BE2C (cell line): ENCODE measurements around the gene G6PD.

Experiments
- DNase-seq: peaks from one replicate; pipeline ENCODE4 v3.0.0-alpha.2; 2020
- H3K27me3 ChIP-seq: fragments of 250-450 bp; sonication (Bioruptor Pico); 2 replicates; pipeline ENCODE4 v1.5.1; 2020; ENCODE audit warnings: mild to moderate bottlenecking
- H3K36me3 ChIP-seq: fragments of 250-450 bp; sonication (Bioruptor Pico); 2 replicates; pipeline ENCODE4 v1.5.1; 2020; ENCODE audit warnings: mild to moderate bottlenecking
- H3K4me1 ChIP-seq: fragments of 250-450 bp; sonication (Bioruptor Pico); 2 replicates; pipeline ENCODE4 v1.5.1; 2020
- H3K4me3 ChIP-seq: 2 replicates; pipeline ENCODE4 v1.5.1; 2011; ENCODE audit warnings: low read depth, low read length
- H3K9me3 ChIP-seq: fragments of 250-450 bp; sonication (Bioruptor Pico); 2 replicates; pipeline ENCODE4 v1.5.1; 2020
- TF ChIP-seq, protein P1 (sequence below): IDR thresholded peaks from 2 replicates; pipeline ENCODE4 v1.5.1; 2012; ENCODE audit warnings: mild to moderate bottlenecking, low read depth, low read length

Gene G6PD

GRCh38 chrX:154481911-154482601 is 64.6 kb downstream of the G6PD start:
- no peak overlapping the region for H3K4me3 ChIP-seq
- no peaks in the 10 kb centered on the region for H3K27me3 ChIP-seq
- H3K9me3 ChIP-seq, result no peaks in the 10 kb centered on the region
- peaks cover 13% of the 10 kb centered on the region for H3K36me3 ChIP-seq
- no peaks in the 10 kb centered on the region for H3K4me1 ChIP-seq
- no peak for DNase-seq
- TF ChIP-seq, protein P1, sequence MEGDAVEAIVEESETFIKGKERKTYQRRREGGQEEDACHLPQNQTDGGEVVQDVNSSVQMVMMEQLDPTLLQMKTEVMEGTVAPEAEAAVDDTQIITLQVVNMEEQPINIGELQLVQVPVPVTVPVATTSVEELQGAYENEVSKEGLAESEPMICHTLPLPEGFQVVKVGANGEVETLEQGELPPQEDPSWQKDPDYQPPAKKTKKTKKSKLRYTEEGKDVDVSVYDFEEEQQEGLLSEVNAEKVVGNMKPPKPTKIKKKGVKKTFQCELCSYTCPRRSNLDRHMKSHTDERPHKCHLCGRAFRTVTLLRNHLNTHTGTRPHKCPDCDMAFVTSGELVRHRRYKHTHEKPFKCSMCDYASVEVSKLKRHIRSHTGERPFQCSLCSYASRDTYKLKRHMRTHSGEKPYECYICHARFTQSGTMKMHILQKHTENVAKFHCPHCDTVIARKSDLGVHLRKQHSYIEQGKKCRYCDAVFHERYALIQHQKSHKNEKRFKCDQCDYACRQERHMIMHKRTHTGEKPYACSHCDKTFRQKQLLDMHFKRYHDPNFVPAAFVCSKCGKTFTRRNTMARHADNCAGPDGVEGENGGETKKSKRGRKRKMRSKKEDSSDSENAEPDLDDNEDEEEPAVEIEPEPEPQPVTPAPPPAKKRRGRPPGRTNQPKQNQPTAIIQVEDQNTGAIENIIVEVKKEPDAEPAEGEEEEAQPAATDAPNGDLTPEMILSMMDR, result no peak
